Fibroblast of lung (primary cell): ENCODE data around the gene CDCA7L. TPM values are rescaled to one million over a fixed set of nuclear protein-coding genes. Genes with fewer than 3 reads are reported as not detected.
"Not testable (repeated sequence)": the region's sequence is repeated elsewhere in the genome, so short reads cannot be mapped to it uniquely, and the experiment has no call there.

Experiments used
- DNase-seq, 2 donors: peaks; one replicate each; pipeline versions ENCODE4 v3.0.0 to v3.0.0-alpha.2; 2010; ENCODE audit warnings: low read depth in 2 of 2
- H2AFZ ChIP-seq: 2 replicates; pipeline ENCODE4 v1.5.1; 2012; ENCODE audit warnings: low read length, control low read depth, inconsistent platforms
- H3K27ac ChIP-seq: 2 replicates; pipeline ENCODE4 v1.5.1; 2011; ENCODE audit warnings: low read length, control low read depth; ENCODE audit not compliant: insufficient read depth
- H3K27me3 ChIP-seq: 2 replicates; pipeline ENCODE4 v1.5.1; 2011; ENCODE audit warnings: mild to moderate bottlenecking, low read length; ENCODE audit not compliant: control insufficient read depth, insufficient read depth
- H3K36me3 ChIP-seq: 2 replicates; pipeline ENCODE4 v1.5.1; 2011; ENCODE audit warnings: low read length; ENCODE audit not compliant: control insufficient read depth, insufficient read depth
- H3K4me1 ChIP-seq: 2 replicates; pipeline ENCODE4 v1.5.1; 2011; ENCODE audit warnings: low read length; ENCODE audit not compliant: control insufficient read depth, insufficient read depth; ENCODE audit errors: extremely low read depth
- H3K4me2 ChIP-seq: 2 replicates; pipeline ENCODE4 v1.5.1; 2011; ENCODE audit warnings: low read length, control low read depth; ENCODE audit not compliant: insufficient read depth; ENCODE audit errors: extremely low read depth
- H3K4me3 ChIP-seq, 4 experiments: fragments of 200-600 bp in 1 of 4; sonication (generic) in 1 of 4; replicated peaks in 1 of 4; 2 replicates each; pipeline ENCODE4 v1.5.1; 2011 to 2016; ENCODE audit warnings: low read length in 4 of 4, low read depth in 3 of 4, mild to moderate bottlenecking in 3 of 4, control low read depth in 2 of 4, inconsistent platforms in 1 of 4, mixed read lengths in 1 of 4; ENCODE audit not compliant: insufficient read depth in 1 of 4; ENCODE audit errors: control extremely low read depth in 1 of 4
- H3K79me2 ChIP-seq: 2 replicates; pipeline ENCODE4 v1.5.1; 2012; ENCODE audit warnings: mild to moderate bottlenecking, low read length, inconsistent platforms; ENCODE audit not compliant: control insufficient read depth, insufficient read depth
- H3K9ac ChIP-seq: 2 replicates; pipeline ENCODE4 v1.5.1; 2011; ENCODE audit warnings: mild to moderate bottlenecking, low read length, control low read depth; ENCODE audit not compliant: insufficient read depth
- H3K9me3 ChIP-seq: 2 replicates; pipeline ENCODE4 v1.5.1; 2012; ENCODE audit warnings: low read depth, low read length; ENCODE audit not compliant: control insufficient read depth, insufficient read depth
- H4K20me1 ChIP-seq: 2 replicates; pipeline ENCODE4 v1.5.1; 2011; ENCODE audit warnings: low read length; ENCODE audit not compliant: control insufficient read depth, insufficient read depth; ENCODE audit errors: extremely low read depth
- CTCF ChIP-seq, 2 donors: IDR thresholded peaks in 1 of 2; conservative IDR thresholded peaks in 1 of 2; 1 replicate in 1 of 2; 2 replicates in 1 of 2; pipeline ENCODE4 v1.5.1; 2011 to 2012; ENCODE audit warnings: low read length in 2 of 2, control low read depth in 1 of 2, inconsistent platforms in 1 of 2, low read depth in 1 of 2, mild to moderate bottlenecking in 1 of 2
- EZH2 ChIP-seq: IDR thresholded peaks from 2 replicates; pipeline ENCODE4 v1.5.1; 2012; ENCODE audit warnings: low read length, control low read depth, mild to moderate bottlenecking; ENCODE audit errors: missing control alignments
- polyA plus RNA-seq, 2 donors: library from polyadenylated mRNA; depleted of rRNA in 1 of 2; stranded (reverse) in 1 of 2; unstranded in 1 of 2; fragments of >200 nt; gene quantifications; 2 replicates each; pipeline ENCODE4 v1.2.1, GENCODE V29; 2011 to 2012; ENCODE audit warnings: missing spikeins in 1 of 2
- total RNA-seq: library from RNA; depleted of rRNA; stranded (reverse); fragments of >200 nt; gene quantifications from 2 replicates; pipeline ENCODE4 v1.2.1, GENCODE V29; 2014

CDCA7L gene
- total and polyA plus RNA-seq, 2 donors (not counting 1 experiment from before 2014, with no cell fraction given): 25.3 to 29.1 TPM

GRCh38 chr7:21938463-21938862, 7.2 kb downstream of the CDCA7L start:
- Histone ChIP-seq H3K4me3 (no peak overlapping the region), H4K20me1 (no peaks in the 10 kb centered on the region), H3K9ac (no peak overlapping the region), H3K79me2 (peaks cover 10% of the 10 kb centered on the region), H2AFZ (no peak overlapping the region), H3K36me3 (no peaks in the 10 kb centered on the region), H3K27ac (no peak overlapping the region), H3K27me3 (no peaks in the 10 kb centered on the region), H3K9me3 (no peaks in the 10 kb centered on the region), H3K4me2 (no peak overlapping the region), H3K4me1 (no peaks in the 10 kb centered on the region)
- TF ChIP-seq CTCF (conservative IDR thresholded peaks at IDR 0.05 in 1 of 2, IDR thresholded peaks at IDR 0.05 in 1 of 2; ENCODE audit: low read depth in 1 of 2, low read length in 2 of 2) (no peak), EZH2 (no peak)
- no peak for DNase-seq

GRCh38 chr7:21934808-21935207, 10.9 kb downstream of the CDCA7L start:
- Histone ChIP-seq H3K4me1 (no peaks in the 10 kb centered on the region), H2AFZ (no peak overlapping the region), H3K79me2 (no peaks in the 10 kb centered on the region), H3K4me2 (no peak overlapping the region), H3K27ac (no peak overlapping the region), H3K9ac (no peak overlapping the region), H4K20me1 (no peaks in the 10 kb centered on the region), H3K4me3 (no peak overlapping the region), H3K9me3 (no peaks in the 10 kb centered on the region), H3K36me3 (no peaks in the 10 kb centered on the region), H3K27me3 (no peaks in the 10 kb centered on the region)
- no peak for TF ChIP-seq CTCF (conservative IDR thresholded peaks at IDR 0.05 in 1 of 2, IDR thresholded peaks at IDR 0.05 in 1 of 2; ENCODE audit: low read depth in 1 of 2, low read length in 2 of 2)
- TF ChIP-seq EZH2: no peak
- no peak for DNase-seq

- not testable (repeated sequence) for H3K27me3 ChIP-seq, H4K20me1 ChIP-seq, H3K36me3 ChIP-seq, H3K4me2 ChIP-seq, H2AFZ ChIP-seq, H3K27ac ChIP-seq, H3K4me1 ChIP-seq, H3K79me2 ChIP-seq, H3K9me3 ChIP-seq, H3K9ac ChIP-seq, H3K4me3 ChIP-seq, DNase-seq
Measured at GRCh38 chr7:21933293-21933692, 12.4 kb downstream of the CDCA7L start.
